IPS DF 6.9 (cell line): ENCODE data around the gene GTF3C1.

Source experiments
- DNase-seq: peaks from one replicate; pipeline ENCODE4 v3.0.0-alpha.2; 2013; ENCODE audit warnings: low read depth, low spot score
- H3K27ac ChIP-seq: one replicate; pipeline ENCODE4 v1.5.1; 2013; ENCODE audit warnings: low read length, control low read depth
- H3K27me3 ChIP-seq: 2 replicates; pipeline ENCODE4 v1.6.1; 2013; ENCODE audit warnings: mild to moderate bottlenecking, low read length; ENCODE audit not compliant: control insufficient read depth, insufficient read depth
- H3K36me3 ChIP-seq: 2 replicates; pipeline ENCODE4 v1.6.1; 2013; ENCODE audit warnings: low read length; ENCODE audit not compliant: control insufficient read depth, insufficient read depth
- H3K4me1 ChIP-seq: 2 replicates; pipeline ENCODE4 v1.6.1; 2013; ENCODE audit warnings: low read length; ENCODE audit not compliant: control insufficient read depth, insufficient read depth
- H3K4me3 ChIP-seq: 2 replicates; pipeline ENCODE4 v1.5.1; 2013; ENCODE audit warnings: mild to moderate bottlenecking, low read length
- H3K9me3 ChIP-seq: 2 replicates; pipeline ENCODE4 v1.6.1; 2013; ENCODE audit warnings: low read length, inconsistent platforms; ENCODE audit not compliant: control insufficient read depth, insufficient read depth
- WGBS: extraction: QIAGEN DNeasy Blood & Tissue Kit; methylation state at CpG from one replicate; pipeline ENCODE4 v1.1.7; 2013; ENCODE audit warnings: mixed read lengths, missing lambda C conversion rate; ENCODE audit not compliant: insufficient read length, insufficient coverage; 5-methylcytosine and 5-hydroxymethylcytosine counted together

The GTF3C1 gene

DNA sequence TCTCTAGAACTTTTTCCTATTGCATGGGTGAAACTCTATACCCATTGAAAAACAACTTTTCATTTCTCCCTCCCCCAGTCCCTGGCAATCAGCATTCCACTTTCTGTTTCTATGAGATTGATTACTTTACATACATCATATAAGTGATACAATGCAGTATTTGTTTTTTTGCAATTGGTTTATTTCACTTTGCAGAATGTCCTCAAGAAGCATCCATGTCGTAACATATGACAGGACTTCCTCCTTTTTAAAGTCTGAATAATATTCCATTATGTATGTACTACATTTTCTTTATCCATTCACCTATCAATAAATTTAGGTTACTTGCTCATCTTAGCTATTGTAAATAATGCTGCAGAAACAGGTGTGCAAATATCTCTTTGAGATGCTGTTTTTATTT is 139.0 kb downstream of the GTF3C1 start:
- WGBS = no CpG with 5 or more reads among the region's 1 CpG
- Histone ChIP-seq H3K27ac (no peak overlapping the region), H3K9me3 (no peaks in the 10 kb centered on the region), H3K27me3 (no peaks in the 10 kb centered on the region), H3K4me1 (no peaks in the 10 kb centered on the region), H3K4me3 (no peak overlapping the region), H3K36me3 (no peaks in the 10 kb centered on the region)
- no peak for DNase-seq
